GM12878 (cell line): Measurements from ENCODE around the gene PAQR7. TPM values are rescaled to one million over a fixed set of nuclear protein-coding genes. Genes with fewer than 3 reads are reported as not detected.
A peak's percentile ranks its signal among the peaks of the same experiment; 100 is the strongest.

Experiments
- ATAC-seq: fragments of 200-7000 bp; cut with Tn5 transposase; 3 replicates; pipeline ENCODE4 v1.9.1; 2020; ENCODE audit warnings: mild to moderate bottlenecking, moderate library complexity
- BruUV-seq: library from RNA; stranded (reverse); fragments of 400-500 nt; replicated peaks from 2 replicates; lab custom pipeline; 2021; lab: Mats Ljungman, UMichigan
- CTCF ChIA-PET: fragments of 300-600 bp; sonication (Branson Sonifier 250); formaldehyde crosslinking; extraction: SDS; loops from one replicate; lab custom pipeline; 2021; ENCODE audit warnings: inconsistent platforms; lab: Yijun Ruan, JAX
- POLR2A ChIA-PET: fragments of 350-600 bp; formaldehyde crosslinking; extraction: SDS; loops from one replicate; lab custom pipeline; 2021; ENCODE audit warnings: inconsistent platforms; lab: Charles Lee
- RAD21 ChIA-PET: fragments of 300-600 bp; sonication (Branson Sonifier 250); formaldehyde crosslinking; loops from one replicate; lab custom pipeline; 2023; ENCODE audit warnings: antibody characterized with exemption; ENCODE audit not compliant: unreplicated experiment; lab: Charles Lee
- SMC1A ChIA-PET: fragments of 300-600 bp; sonication (Branson Sonifier 250); formaldehyde crosslinking; loops from one replicate; lab custom pipeline; 2023; ENCODE audit not compliant: unreplicated experiment, uncharacterized antibody; lab: Charles Lee
- DNase-seq: peaks from one replicate; pipeline ENCODE4 v3.0.0-alpha.2; 2011; ENCODE audit warnings: low read depth, low spot score
- FAIRE-seq: peaks from 3 replicates; lab custom pipeline; 2011; peaks lifted over from hg19 to GRCh38; lab: Jason Lieb, UNC
- H2AFZ ChIP-seq: 2 replicates; pipeline ENCODE4 v1.6.0; 2011; ENCODE audit warnings: low read depth, low read length, control low read depth; ENCODE audit not compliant: control insufficient read depth
- H3K27ac ChIP-seq: 2 replicates; pipeline ENCODE4 v1.5.1; 2011; ENCODE audit warnings: control low read depth; ENCODE audit not compliant: control insufficient read depth, insufficient read depth
- H3K27me3 ChIP-seq, 2 experiments: replicated peaks in 1 of 2; 2 replicates each; pipeline versions ENCODE4 v1.6.0 to v1.6.1; 2011; ENCODE audit warnings: low read length in 1 of 2; ENCODE audit not compliant: control insufficient read depth in 2 of 2, insufficient read depth in 2 of 2
- H3K36me3 ChIP-seq, 2 experiments: 2 replicates each; pipeline ENCODE4 v1.5.1; 2011; ENCODE audit warnings: low read length in 1 of 2; ENCODE audit not compliant: control insufficient read depth in 2 of 2, insufficient read depth in 2 of 2
- H3K4me1 ChIP-seq: 2 replicates; pipeline ENCODE4 v1.6.1; 2011; ENCODE audit warnings: mild to moderate bottlenecking, low read length, moderate library complexity, mixed read lengths; ENCODE audit not compliant: control insufficient read depth, insufficient read depth
- H3K4me2 ChIP-seq: 2 replicates; pipeline ENCODE4 v1.6.0; 2011; ENCODE audit warnings: control low read depth; ENCODE audit not compliant: control insufficient read depth, insufficient read depth
- H3K4me3 ChIP-seq: fragments of 200-600 bp; sonication (generic); 2 replicates; pipeline ENCODE4 v1.5.1; 2016
- H3K79me2 ChIP-seq: 2 replicates; pipeline ENCODE4 v1.6.0; 2011; ENCODE audit warnings: low read length; ENCODE audit not compliant: control insufficient read depth, insufficient read depth
- H3K9ac ChIP-seq: 2 replicates; pipeline ENCODE4 v1.8.0; 2011; ENCODE audit warnings: low read length, control low read depth, mixed read lengths; ENCODE audit not compliant: control insufficient read depth, insufficient read depth
- H3K9me3 ChIP-seq: replicated peaks from 3 replicates; pipeline ENCODE4 v1.5.1; 2011; ENCODE audit warnings: mild to moderate bottlenecking, low read length; ENCODE audit not compliant: control insufficient read depth, insufficient read depth
- H4K20me1 ChIP-seq: 2 replicates; pipeline ENCODE4 v1.6.0; 2011; ENCODE audit not compliant: control insufficient read depth, insufficient read depth
- ATF7 ChIP-seq: fragments of 450-650 bp; IDR thresholded peaks from 2 replicates; pipeline ENCODE4 v1.6.1; 2016; ENCODE audit warnings: low read depth, mild to moderate bottlenecking
- CBFB ChIP-seq: IDR thresholded peaks from 2 replicates; pipeline ENCODE4 v1.6.1; 2016; ENCODE audit warnings: antibody characterized with exemption, low read depth
- CREB1 ChIP-seq: IDR thresholded peaks from 2 replicates; pipeline ENCODE4 v1.6.1; 2012; ENCODE audit warnings: low read depth, mild to moderate bottlenecking, inconsistent platforms
- HDGF ChIP-seq: fragments of 450-650 bp; IDR thresholded peaks from 2 replicates; pipeline ENCODE4 v1.6.1; 2016; ENCODE audit warnings: antibody characterized with exemption
- IKZF2 ChIP-seq, 2 experiments: fragments of 450-650 bp; IDR thresholded peaks; 2 replicates each; pipeline ENCODE4 v1.6.1; 2017; ENCODE audit warnings: mild to moderate bottlenecking in 2 of 2, moderate library complexity in 2 of 2
- IRF3 ChIP-seq: fragments of 450-650 bp; IDR thresholded peaks from 2 replicates; pipeline ENCODE4 v1.6.1; 2014; ENCODE audit warnings: mild to moderate bottlenecking
- IRF4 ChIP-seq: IDR thresholded peaks from 2 replicates; pipeline ENCODE4 v1.6.1; 2011; ENCODE audit warnings: low read depth, low read length
- MTA2 ChIP-seq: fragments of 450-650 bp; IDR thresholded peaks from 2 replicates; pipeline ENCODE4 v1.6.1; 2016; ENCODE audit warnings: low read depth, mild to moderate bottlenecking, moderate library complexity
- POLR2AphosphoS2 ChIP-seq: IDR thresholded peaks from 2 replicates; pipeline ENCODE4 v1.6.1; 2011; ENCODE audit warnings: low read depth, mild to moderate bottlenecking, low read length, improper control_type of control experiment, moderate library complexity
- SIN3A ChIP-seq: IDR thresholded peaks from 2 replicates; pipeline ENCODE4 v1.6.1; 2012; ENCODE audit warnings: low read depth, low read length, improper control_type of control experiment
- SMAD5 ChIP-seq: IDR thresholded peaks from 2 replicates; pipeline ENCODE4 v1.6.1; 2016; ENCODE audit warnings: antibody characterized with exemption, low read depth
- SPI1 ChIP-seq: IDR thresholded peaks from 2 replicates; pipeline ENCODE4 v1.6.1; 2011; ENCODE audit warnings: low read depth, mild to moderate bottlenecking, low read length, moderate library complexity, borderline replicate concordance; ENCODE audit not compliant: insufficient read depth
- WGBS: methylation state at CpG from one replicate; pipeline ENCODE4 v1.1.6; 2016; ENCODE audit warnings: low lambda C conversion rate; ENCODE audit not compliant: insufficient replicate concordance, insufficient coverage; ENCODE audit errors: missing lambda C conversion rate; 5-methylcytosine and 5-hydroxymethylcytosine counted together
- in situ Hi-C: fragments of 300-500 bp; cut with MboI; formaldehyde crosslinking; loops from 9 replicates; pipeline ENCODE4 v1.14.3; 2018; ENCODE audit warnings: mixed read lengths
- intact Hi-C: fragments of 100-400 bp; cut with micrococcal nuclease; formaldehyde crosslinking; loops from one replicate; pipeline ENCODE4 v1.14.2; 2022; ENCODE audit not compliant: unreplicated experiment
- polyA plus RNA-seq, 11 experiments: library from polyadenylated mRNA; depleted of rRNA in 4 of 11; unstranded in 6 of 11; stranded (reverse) in 5 of 11; fragments of >200 nt; fragmentation: Nextera tagmentation in 4 of 11; fragmentation: Illumina TruSeq in 1 of 11; extraction: Ambion mirVana in 4 of 11; extraction: Trizol in 1 of 11; gene quantifications; 1 replicate in 1 of 11; 2 replicates in 10 of 11; pipeline versions ENCODE4 v1.2.1 to v1.2.3, GENCODE V29; 2011 to 2016; ENCODE audit warnings: inconsistent platforms in 2 of 11, missing spikeins in 2 of 11, low read depth in 1 of 11
- total RNA-seq, 4 experiments: library from RNA; depleted of rRNA in 3 of 4; stranded (reverse); fragments of >200 nt in 3 of 4; fragmentation: Illumina TruSeq in 1 of 4; extraction: Trizol in 1 of 4; gene quantifications; 2 replicates each; pipeline versions ENCODE4 v1.2.1 to v1.2.3, GENCODE V29; 2013 to 2021

Gene PAQR7
- total and polyA plus RNA-seq, 10 of the 15 experiments (the other 5 are each of a cell fraction or from before 2014, with no cell fraction given) = 1.1 to 8.8 (median 5.2) TPM

- no peak for DNase-seq
- SMC1A ChIA-PET = interaction anchor here (1.2 to 2.0 kb wide), 5 partner anchors 21 to 176 kb away, joined by 3 to 11 read pairs (median 4); partner anchors contain the start of gene PAFAH2
- Histone ChIP-seq H3K27me3 (no peaks in the 10 kb centered on the region), H3K9ac (peak overlapping the region; percentile 93), H2AFZ (no peak overlapping the region), H3K36me3 (peaks cover 0 to 4% of the 10 kb centered on the region in 2 experiments; a peak in 3 of 4 replicates), H3K4me1 (peaks cover 15% of the 10 kb centered on the region), H4K20me1 (no peaks in the 10 kb centered on the region), H3K9me3 (no peaks in the 10 kb centered on the region), H3K27ac (peak overlapping the region; percentile 73; the same call in 1 of the 2 replicates), H3K79me2 (peaks cover 26% of the 10 kb centered on the region), H3K4me2 (peak overlapping the region; percentile 91), H3K4me3 (peak overlapping the region; percentile 83)
- BruUV-seq = no TSS peak
- no peak for ATAC-seq
- 62% methylated on average over 5 of the region's 5 CpGs for WGBS
- FAIRE-seq = no peak
- POLR2A ChIA-PET = interaction anchor here (0.6 to 1.3 kb wide), 4 partner anchors 8 to 318 kb away, joined by 3 to 5 read pairs (median 4); no protein-coding TSS in a partner anchor
- CTCF ChIA-PET = interaction anchor here (0.7 to 5.3 kb wide), 6 partner anchors 12 to 301 kb away, joined by 3 to 24 read pairs (median 4); partner anchors contain the start of genes PAFAH2 and PAQR7
- TF ChIP-seq IRF4 (no peak), IRF3 (no peak)
- intact Hi-C loops (loop anchor here (5.0 to 10.0 kb wide), 2 partner anchors 36 to 183 kb away; partner anchors contain the start of gene AUNIP), in situ Hi-C loops (loop anchor here (5.0 to 25.0 kb wide), 2 partner anchors 176 to 409 kb away; partner anchors contain the start of genes PAFAH2 and RHCE)
- RAD21 ChIA-PET = interaction anchor here (1.1 to 2.2 kb wide), 5 partner anchors 12 to 178 kb away, joined by 3 to 7 read pairs (median 3); partner anchors contain the start of gene PAQR7
Observed at GRCh38 chr1:25821630-25822091, 53.8 kb downstream of the PAQR7 start.

GRCh38 chr1:25821112-25821476, 54.4 kb downstream of the PAQR7 start:
- intact Hi-C loops (loop anchor here (5.0 to 10.0 kb wide), 2 partner anchors 36 to 184 kb away; partner anchors contain the start of gene AUNIP), in situ Hi-C loops (loop anchor here (5.0 to 25.0 kb wide), 2 partner anchors 176 to 409 kb away; partner anchors contain the start of genes PAFAH2 and RHCE)
- Histone ChIP-seq H3K4me3 (peak overlapping the region; percentile 83), H3K36me3 (no peaks in the 10 kb centered on the region; a peak in 3 of 4 replicates), H3K27me3 (no peaks in the 10 kb centered on the region), H3K9me3 (no peaks in the 10 kb centered on the region), H3K4me2 (peak overlapping the region; percentile 91), H3K4me1 (peaks cover 15% of the 10 kb centered on the region), H3K79me2 (peaks cover 26% of the 10 kb centered on the region), H4K20me1 (no peaks in the 10 kb centered on the region), H3K27ac (peak overlapping the region; percentile 73), H2AFZ (peak overlapping the region; percentile 70), H3K9ac (peak overlapping the region; percentile 93)
- TF ChIP-seq SIN3A (no peak), IKZF2 (IDR thresholded peaks at IDR 0.05) (0 out of 4 replicates have a peak, but pooled peaks of 1 of the 2 experiments have one; percentile 24), ATF7 (0 out of 2 replicates have a peak, but pooled peaks have one; percentile 3), CBFB (no peak), POLR2AphosphoS2 (0 out of 2 replicates have a peak, but pooled peaks have one; percentile 16), SPI1 (peak; percentile 60; the same call in 1 of the 2 replicates), CREB1 (no peak), MTA2 (no peak), SMAD5 (no peak), HDGF (0 out of 2 replicates have a peak, but pooled peaks have one; percentile 11)
- DNase-seq = no peak
- BruUV-seq = TSS peak; percentile 74
- ChIA-PET POLR2A (interaction anchor here (0.7 to 1.3 kb wide), 6 partner anchors 9 to 176 kb away, joined by 3 to 6 read pairs (median 4); no protein-coding TSS in a partner anchor), CTCF (interaction anchor here (0.7 to 5.3 kb wide), 6 partner anchors 11 to 272 kb away, joined by 3 to 24 read pairs (median 6); partner anchors contain the start of genes PAFAH2 and PAQR7), SMC1A (interaction anchor here (0.9 to 2.0 kb wide), 5 partner anchors 24 to 176 kb away, joined by 3 to 11 read pairs (median 3); partner anchors contain the start of gene PAFAH2), RAD21 (interaction anchor here (0.7 to 2.2 kb wide), 7 partner anchors 12 to 179 kb away, joined by 3 to 7 read pairs (median 3); partner anchors contain the start of gene PAQR7)
- no peak for FAIRE-seq
- no peak for ATAC-seq
- WGBS = 6% methylated on average over 10 of the region's 10 CpGs
